GM13977 (cell line): ENCODE measurements around the gene MLLT3.

Experiments
- DNase-seq: peaks from one replicate; pipeline ENCODE4 v3.0.0; 2012; ENCODE audit warnings: low spot score
- CTCF ChIP-seq: IDR thresholded peaks from 2 replicates; pipeline ENCODE4 v1.5.1; 2012; ENCODE audit warnings: mild to moderate bottlenecking, control low read depth; ENCODE audit not compliant: insufficient read depth; ENCODE audit errors: extremely low read depth, missing control alignments
- in situ Hi-C: fragments of 300-500 bp; cut with MboI; formaldehyde crosslinking; loops from one replicate; pipeline ENCODE4 v1.12.0; 2022; ENCODE audit warnings: low sequenced_read_pairs, low pct_unique_long_range_greater_than_20kb, mixed read lengths, inconsistent platforms; ENCODE audit not compliant: unreplicated experiment

MLLT3 gene

GRCh38 chr9:20550326-20550725 lies 72.0 kb downstream of the MLLT3 start:
- in situ Hi-C loops, result no loop called here
- no peak for TF ChIP-seq CTCF
- DNase-seq, result no peak

DNA sequence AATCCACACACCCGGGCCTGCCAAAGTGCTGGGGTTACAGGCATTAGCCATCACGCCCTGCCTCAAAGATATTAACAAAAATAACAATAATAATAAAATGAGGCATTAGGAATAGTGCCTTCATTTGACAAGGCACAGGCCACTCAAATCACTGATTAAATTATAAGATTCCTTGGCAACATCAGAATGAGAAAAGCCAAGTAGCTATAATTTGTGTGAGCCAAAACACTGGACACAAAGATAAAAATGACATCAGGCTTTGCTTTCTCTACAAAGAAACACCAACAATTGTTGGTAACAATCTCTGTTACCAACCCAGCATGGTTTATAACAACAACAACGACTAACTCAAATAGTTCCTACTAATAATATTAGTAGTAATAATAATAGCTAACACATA lies 73.2 kb downstream of the MLLT3 start:
- TF ChIP-seq CTCF, result no peak
- in situ Hi-C loops, result no loop called here

GRCh38 chr9:20545023-20545622 lies 77.2 kb downstream of the MLLT3 start:
- in situ Hi-C loops, result no loop called here
- no peak for TF ChIP-seq CTCF
- no peak for DNase-seq

More for the DNA sequence above, 73.2 kb downstream of the MLLT3 start:
- no peak for DNase-seq

- in situ Hi-C loops, result no loop called here
- TF ChIP-seq CTCF, result no peak
- DNase-seq, result no peak
These were observed 82.0 kb downstream of the MLLT3 start for GRCh38 chr9:20540169-20540863.

DNA sequence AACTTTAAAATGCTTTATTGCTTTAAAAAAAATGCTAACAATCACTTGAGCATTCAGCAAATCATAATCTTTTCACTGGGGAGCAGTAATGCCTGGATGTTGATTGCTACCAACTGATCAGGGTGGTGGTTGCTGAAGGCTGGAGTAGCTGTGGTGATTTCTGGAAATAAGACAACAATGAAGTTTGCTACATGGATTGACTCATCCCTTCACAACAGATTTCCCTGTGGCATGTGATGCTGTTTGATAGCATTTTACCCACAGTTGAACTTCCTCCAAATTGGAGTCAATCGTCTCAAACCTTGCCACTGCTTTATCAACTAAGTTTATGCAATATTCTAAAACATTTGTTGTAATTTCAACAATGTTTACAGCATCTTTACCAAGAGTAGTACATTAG lies 83.3 kb downstream of the MLLT3 start:
- no peak for TF ChIP-seq CTCF
- DNase-seq, result no peak
- in situ Hi-C loops, result no loop called here

DNA sequence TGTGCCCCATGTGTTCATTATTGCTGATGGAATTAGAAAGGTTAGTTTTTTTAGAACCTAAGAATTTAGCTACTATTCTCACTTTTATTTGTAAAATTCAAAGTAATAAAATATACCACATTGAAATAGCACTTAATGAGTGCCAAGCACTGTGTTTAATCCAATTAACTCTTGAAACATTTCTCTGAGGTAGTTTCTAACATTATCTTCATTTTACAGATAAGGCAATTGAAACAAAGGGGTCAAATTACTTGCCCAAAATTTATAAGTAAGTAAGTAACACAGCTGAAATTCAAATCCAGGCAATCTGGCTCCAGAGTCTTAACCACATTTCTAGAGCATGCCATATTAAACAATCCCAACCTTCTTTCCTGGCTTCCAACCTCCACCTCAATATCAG lies 84.2 kb downstream of the MLLT3 start:
- TF ChIP-seq CTCF, result no peak
- in situ Hi-C loops, result no loop called here
- no peak for DNase-seq

DNA sequence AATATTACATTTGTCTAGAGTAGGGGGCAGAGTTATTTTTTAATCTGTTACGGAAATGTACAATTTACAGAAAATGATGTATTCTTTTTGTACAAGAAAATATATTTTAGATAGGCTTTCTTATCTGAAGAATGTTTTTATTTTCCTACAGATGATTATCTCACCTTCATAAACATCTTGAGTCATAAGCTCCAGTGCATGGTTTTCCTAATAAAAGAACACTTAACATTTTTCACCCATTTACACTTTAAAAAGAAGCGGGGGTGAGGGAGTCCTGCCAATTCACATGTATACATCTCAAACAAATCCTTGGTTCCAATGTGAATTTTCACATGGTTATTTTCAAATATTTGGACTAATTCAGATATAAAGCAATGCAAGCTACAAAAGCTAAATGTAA lies 85.0 kb downstream of the MLLT3 start:
- in situ Hi-C loops, result no loop called here
- TF ChIP-seq CTCF, result no peak
- no peak for DNase-seq
